NCI-H2196 treated with DMSO at 0.1 percent for 48 hours (cell line): ENCODE measurements around the gene ADAMTS16.
"Not testable (repeated sequence)": the region's sequence is repeated elsewhere in the genome, so short reads cannot be mapped to it uniquely, and the experiment has no call there.

Experiments used
- DNase-seq: peaks from one replicate; lab custom pipeline; 2025; ENCODE audit not compliant: unreplicated experiment; lab: John Stamatoyannopoulos, UW

Gene ADAMTS16, protein sequence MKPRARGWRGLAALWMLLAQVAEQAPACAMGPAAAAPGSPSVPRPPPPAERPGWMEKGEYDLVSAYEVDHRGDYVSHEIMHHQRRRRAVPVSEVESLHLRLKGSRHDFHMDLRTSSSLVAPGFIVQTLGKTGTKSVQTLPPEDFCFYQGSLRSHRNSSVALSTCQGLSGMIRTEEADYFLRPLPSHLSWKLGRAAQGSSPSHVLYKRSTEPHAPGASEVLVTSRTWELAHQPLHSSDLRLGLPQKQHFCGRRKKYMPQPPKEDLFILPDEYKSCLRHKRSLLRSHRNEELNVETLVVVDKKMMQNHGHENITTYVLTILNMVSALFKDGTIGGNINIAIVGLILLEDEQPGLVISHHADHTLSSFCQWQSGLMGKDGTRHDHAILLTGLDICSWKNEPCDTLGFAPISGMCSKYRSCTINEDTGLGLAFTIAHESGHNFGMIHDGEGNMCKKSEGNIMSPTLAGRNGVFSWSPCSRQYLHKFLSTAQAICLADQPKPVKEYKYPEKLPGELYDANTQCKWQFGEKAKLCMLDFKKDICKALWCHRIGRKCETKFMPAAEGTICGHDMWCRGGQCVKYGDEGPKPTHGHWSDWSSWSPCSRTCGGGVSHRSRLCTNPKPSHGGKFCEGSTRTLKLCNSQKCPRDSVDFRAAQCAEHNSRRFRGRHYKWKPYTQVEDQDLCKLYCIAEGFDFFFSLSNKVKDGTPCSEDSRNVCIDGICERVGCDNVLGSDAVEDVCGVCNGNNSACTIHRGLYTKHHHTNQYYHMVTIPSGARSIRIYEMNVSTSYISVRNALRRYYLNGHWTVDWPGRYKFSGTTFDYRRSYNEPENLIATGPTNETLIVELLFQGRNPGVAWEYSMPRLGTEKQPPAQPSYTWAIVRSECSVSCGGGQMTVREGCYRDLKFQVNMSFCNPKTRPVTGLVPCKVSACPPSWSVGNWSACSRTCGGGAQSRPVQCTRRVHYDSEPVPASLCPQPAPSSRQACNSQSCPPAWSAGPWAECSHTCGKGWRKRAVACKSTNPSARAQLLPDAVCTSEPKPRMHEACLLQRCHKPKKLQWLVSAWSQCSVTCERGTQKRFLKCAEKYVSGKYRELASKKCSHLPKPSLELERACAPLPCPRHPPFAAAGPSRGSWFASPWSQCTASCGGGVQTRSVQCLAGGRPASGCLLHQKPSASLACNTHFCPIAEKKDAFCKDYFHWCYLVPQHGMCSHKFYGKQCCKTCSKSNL

DNA sequence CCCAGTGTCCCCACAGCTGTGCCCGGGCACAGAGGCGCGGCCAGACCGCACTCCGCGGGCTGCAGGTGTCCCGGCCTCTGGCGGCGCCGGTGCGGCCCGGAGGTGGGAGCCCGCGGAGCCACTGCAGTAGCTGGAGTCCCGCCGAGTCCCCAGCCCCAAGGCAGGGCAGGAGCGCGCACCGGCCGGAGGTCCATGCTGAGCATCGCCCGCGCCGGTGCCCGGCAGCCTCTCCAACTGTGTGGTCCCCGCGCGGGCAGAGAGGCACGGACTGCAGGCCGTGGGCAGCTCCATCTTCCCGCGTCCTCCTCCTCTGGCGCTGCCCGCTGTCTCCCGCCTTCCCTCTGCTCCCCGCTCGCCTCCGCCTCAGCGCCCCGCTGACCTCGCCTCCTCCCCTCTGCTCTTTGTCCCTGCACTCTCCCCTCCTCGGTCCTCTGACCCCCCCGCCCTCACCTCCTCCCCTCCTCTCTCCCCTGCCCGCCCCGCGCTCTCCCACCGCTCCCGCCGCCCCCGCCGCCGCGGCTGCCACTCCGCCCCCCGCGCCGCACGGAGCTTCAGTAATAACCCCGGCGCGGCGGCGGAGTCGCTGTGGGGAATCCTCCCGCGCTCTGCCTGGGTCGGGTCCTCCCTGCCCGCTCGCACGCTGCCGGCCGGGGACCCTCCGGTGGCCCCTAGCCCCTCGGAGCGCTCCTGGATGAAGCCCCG, at the start of gene ADAMTS16:
TSS of gene ADAMTS16 (plus strand) at position 554 of the 702 bp plus-strand sequence. CDS start at position 692, 138 bp downstream.
- DNase-seq: no peak

DNA sequence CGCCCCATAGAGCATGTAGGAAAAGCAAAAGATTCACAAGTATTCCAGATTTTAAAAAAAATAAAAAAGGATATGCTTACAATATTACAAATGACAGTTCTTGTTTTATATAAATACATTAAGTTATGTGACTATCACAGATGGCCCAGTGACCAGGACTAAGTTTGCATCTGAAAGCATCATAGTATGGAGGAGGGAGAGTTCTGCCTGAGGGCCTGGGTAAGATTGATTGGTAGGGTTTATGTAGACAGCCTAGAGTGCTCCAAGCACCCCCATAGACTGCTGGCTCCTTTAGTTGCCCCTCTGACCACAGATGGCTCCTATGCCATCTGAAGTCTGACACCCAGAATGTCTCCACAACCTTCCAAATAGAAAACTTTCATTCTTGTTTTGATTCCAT, 48.0 kb upstream of the ADAMTS16 start:
- DNase-seq: no peak

DNA sequence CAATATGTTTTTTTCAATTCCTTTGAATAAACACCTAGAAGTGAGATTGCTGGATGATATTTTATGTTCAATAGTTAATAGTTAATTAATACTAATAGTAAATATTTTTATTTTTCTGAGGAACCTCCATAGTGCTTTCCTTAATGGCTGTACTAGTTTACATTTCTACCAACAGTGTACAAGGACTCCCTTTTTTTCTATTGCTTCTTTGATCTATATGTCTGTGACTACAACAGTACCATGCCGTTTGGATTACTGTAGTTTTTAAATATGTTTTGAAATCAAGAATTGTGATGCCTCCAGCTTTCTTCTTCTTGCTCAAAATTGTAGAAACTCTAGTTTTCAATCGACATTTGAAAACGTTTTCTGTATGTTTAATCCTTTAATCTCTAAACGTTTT, 39.5 kb upstream of the ADAMTS16 start:
- no peak for DNase-seq

DNA sequence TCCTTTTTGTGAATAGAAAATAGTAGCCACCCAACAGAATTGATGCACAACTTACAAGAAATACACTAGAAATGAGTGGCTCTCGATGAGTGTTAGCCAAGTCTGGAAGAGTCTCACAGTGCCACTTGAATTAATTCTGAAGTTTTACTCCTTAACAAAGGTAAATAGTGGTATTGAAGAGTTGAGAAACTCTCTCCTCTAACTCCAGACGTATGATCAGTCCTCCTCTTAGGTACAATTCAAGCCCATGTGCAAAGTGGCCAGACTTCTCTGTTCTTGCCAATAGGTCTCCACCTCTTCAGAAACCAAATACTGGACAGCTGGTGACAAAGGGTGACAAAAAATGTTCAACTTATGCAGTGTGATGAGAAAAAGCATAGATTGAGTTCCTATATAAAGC, 38.5 kb upstream of the ADAMTS16 start:
- no peak for DNase-seq

DNA sequence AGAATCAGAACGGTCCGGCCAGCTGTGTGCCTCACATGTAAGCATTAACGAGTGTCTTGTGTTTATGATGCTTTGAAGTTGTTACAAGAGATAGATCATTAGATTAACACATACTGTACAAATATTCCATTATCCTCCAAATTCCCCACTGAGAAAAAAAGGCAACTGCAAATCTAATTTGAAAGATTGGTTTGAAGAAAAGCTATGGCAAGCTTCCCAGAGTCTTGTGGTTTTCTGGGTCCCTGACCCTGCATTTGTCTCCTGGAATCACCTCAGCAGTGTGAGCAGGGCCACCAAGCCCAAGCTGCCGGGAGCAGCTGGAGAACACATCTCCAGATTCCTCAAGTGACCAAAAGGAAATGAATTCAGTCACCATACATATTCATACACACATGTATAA, 36.9 kb upstream of the ADAMTS16 start:
- DNase-seq: no peak

DNA sequence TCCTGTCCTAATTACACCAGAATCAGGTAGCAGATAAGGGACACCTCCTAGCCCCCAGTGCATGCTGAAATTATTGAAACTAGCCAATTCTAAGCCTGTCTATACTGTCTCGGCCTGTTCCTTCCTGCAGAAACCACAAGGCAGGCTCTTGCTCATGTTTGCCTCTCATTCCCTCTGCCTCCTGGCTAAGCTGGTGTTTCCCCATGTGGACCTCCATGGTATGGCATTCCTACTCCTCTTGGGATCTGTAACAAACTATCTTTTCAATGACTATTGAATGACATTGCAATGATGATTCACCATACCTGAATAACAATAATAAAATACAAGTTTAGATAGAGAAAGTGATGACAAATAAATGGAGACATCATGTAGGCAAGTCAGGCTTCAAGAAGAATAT, 35.6 kb upstream of the ADAMTS16 start:
- DNase-seq: no peak

DNA sequence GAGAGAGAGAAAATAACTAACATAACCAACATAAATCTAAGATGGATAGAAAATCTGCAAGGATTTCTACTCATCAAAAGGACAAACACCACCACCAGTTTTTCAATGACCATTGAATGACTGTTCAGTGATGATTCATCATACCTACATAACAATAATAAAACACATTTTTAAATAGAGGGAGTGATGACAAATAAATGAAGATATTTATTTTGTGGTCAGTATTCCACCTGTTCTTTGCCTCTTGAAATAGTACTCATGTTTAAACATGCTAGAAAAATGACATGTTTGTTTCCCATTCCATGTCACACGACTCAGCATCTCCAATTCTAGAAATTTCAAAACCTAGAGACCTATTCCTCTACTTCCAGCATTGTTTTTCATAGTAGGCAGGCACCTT, 34.6 kb upstream of the ADAMTS16 start:
- no peak for DNase-seq

DNA sequence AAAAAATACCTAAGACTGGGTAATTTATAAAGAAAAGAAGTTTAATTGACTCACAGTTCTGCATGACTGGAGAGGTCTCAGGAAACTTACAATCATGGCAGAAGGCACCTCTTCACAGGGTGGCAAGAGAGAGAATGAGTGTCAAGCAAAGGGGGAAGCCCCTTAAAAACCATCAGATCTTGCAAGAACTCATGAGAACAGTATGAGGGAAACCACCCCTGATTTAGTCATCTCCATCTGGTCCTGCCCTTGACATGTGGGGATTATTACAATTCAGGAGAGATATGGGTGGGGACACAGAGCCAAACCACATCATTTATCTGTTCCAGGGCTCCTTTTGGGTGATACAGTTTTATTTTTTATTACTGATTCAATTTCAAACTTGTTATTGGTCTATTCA, 23.2 kb upstream of the ADAMTS16 start:
- DNase-seq: no peak

DNA sequence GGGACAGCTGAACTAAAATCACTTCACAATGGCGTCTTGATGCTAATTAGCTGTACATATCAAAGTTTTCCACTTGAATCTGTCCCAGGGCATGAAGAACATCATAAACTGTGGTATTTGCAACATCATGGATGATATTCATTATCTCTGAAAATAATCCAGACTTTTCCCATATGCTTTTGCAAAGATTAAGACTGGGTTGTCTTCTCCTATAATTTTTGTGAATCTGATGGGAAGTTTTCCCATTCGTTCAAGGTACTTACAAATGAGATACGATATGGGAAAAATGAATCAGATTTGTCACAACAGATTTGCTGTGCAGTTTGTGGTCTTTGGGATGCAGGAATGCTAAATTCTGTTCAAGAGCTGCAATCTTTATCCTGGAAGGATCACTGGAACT, 17.4 kb upstream of the ADAMTS16 start:
- DNase-seq: no peak

DNA sequence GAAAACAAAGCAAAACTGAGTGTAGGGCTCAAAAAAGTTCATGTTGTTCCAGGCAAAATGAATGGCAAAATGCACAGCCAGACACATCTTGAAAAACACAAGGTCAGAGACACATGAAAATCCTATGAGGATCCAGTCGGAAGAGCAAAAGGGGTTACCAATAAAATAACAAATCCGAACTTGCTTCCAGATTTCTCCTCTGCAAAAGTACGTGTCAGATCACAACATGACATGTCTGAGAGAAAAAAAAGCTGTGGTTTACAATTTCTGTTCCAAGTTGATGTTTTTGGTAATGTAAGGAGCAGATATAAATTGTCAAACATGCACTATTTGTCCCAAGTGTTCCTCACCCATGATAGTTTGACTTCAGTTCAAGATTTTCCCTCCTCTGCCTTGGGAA, 15.9 kb upstream of the ADAMTS16 start:
- no peak for DNase-seq

DNA sequence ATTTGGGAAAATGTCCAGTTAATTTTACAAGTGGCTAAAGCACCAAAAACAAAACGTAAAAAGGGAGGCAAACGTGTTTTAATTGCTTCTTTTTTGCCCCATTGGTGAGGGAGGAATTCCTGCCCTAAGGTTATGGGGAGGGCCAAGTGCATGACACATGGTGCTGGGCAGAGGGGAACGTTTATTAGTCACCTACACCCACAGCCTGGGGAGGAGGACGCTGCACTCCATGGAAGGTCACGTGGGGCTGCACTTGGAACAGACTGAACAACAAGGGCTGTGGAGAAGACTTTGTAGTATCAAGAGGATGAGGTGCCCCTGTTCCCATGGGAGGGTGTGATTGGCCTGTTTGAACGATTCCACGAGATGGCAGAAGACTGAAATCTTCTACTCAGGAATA, 13.7 kb upstream of the ADAMTS16 start:
- no peak for DNase-seq

DNA sequence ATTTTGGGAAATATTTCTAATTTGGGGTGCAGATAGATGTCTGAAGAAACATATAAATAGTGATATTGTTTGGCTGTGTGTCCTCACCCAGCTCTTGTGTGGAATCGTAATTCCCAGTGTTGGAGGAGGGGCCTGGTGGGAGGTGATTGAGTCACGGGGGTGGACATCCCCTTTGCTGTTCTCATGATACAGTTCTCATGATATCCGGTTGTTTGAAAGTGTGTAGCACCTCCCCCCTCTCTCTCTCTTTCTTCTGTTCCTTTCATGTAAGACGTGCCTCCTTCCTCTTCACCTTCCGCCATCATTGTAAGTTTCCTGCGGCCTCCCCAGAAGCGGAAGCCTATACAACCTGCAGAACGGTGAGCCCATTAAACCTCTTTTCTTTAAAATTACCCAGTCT, 11.4 kb upstream of the ADAMTS16 start:
- no peak for DNase-seq

DNA sequence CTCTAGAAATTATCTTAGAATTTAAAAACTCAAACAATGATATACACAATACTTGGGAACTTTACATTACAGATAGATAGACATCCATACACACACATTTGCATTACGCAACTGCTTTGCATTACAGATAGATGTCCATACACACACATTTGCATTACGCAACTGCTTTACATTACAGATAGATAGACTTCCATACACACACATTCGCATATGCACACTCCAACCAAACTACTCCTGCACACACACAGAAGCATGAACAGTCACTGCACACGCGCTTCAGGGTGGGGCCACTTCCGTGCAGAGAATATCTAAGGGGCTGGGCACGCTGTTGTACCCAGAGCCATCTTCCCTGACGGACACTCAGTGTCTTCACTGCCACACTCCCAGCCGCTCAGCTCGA, 7.9 kb upstream of the ADAMTS16 start:
- no peak for DNase-seq

DNA sequence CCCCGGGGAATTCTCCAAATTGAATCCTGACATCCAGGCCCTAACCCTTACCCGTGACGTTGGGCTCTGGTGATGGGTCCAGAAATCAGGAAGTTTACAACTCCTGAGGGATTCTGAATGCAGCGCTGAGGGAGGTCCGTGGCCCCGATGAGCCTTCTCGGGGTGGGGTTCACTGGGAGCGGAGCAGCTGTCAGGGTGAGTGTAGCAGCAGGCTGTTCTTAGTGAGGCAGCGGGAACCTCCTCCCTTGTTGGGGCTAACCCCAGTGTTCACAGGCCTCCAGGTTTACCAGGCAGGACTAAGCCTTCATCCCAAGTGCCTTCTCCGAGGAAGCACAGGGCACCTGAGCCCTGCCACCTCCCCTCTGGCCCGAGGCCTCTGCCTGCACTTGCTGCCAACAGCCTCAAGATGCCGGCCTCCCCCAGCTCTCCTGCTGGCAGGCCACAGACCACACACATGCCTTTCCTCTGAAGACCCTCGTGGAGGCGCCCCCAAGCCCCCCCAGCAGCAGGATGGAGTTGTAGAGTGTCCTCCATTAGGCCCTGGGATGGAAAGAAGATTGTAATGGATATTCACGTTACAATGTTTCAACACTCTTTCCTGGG, 7.3 kb upstream of the ADAMTS16 start:
- no peak for DNase-seq

DNA sequence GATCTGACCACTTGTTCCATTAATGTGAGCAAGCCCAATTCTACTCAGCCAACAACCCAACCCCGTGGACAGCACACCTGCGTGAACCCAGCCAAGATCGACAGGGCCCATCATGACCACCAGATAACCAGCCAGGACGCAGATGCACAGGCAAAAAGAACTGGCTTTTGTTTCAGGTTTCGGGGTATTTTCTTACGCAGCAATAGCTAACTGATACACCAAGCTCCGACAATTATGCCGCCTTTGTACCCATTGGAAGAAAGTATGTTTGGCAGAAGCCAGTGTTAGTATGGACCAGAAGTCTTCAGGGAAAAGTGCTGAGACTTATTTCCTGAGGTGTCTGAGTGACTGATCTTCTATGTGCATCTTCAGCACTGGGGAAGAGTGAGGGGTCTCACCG, 6.0 kb upstream of the ADAMTS16 start:
- no peak for DNase-seq

DNA sequence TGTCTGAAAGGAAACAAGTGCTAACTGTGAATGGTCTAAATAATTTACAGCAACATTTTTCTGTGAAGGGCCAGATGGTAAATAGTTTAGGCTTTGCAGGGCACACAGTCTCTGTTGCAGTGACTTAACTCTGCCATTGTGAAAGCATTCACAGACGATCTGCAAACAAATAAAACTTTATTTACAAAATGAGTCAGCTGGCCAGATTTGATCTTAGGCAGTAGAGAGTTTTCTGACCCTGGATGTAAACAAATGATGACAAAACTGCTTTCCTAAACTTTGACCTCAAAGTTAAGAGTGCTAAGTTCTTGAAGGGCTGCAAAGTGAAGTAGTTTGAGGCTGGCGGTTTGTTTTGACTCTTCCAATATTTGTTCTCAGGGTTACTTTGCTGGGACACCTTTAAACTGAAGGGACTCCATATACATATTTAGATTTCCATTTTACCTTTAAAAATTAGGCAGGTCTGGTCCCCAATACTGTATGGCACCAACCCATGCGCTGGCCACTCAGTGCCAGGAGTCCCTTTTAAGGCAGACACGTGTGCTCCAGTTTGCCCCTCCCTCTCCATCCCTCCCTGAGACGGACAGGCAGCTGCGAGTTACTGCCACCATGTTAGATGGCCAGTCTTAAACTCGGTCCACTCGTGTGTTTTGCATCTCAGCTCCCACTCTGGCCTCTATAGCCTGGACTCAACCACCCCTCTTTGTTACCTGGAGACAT, 4.0 kb upstream of the ADAMTS16 start:
- DNase-seq: no peak

DNA sequence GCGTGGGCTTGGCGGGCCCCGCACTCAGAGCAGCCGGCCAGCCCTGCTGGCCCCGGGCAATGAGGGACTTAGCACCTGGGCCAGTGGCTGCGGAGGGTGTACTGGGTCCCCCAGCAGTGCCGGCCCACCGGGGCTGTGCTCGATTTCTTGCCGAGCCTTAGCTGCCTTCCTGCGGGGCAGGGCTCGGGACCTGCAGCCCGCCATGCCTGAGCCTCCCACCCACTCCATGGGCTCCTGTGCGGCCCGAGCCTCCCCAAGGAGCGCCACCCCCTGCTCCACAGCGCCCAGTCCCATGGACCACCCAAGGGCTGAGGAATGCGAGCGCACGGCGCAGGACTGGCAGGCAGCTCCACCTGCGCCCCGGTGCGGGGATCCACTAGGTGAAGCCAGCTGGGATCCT, 2.3 kb upstream of the ADAMTS16 start:
- DNase-seq: not testable (repeated sequence)

DNA sequence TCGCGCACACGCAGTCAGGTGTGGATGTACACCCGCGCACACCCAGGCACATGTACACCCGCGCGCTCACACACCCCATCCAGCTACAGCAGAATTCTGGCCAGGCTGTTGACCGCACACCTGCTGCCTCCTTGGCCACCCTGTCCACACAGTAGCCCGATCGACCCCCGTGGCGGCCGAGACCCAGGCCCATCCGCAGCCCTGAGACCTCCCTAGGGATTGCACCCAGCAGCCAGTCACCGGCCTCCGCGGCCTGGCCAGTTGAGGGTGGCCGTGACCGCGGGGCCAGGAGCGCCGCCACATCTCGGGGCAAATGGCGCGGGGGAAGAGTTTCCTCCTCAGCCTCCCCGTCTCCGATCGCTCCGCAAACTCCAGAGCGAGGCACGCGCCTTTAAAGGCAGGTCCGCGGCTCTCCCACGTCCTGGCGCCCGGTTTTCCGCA, 774 bp upstream of the ADAMTS16 start:
- DNase-seq: no peak

DNA sequence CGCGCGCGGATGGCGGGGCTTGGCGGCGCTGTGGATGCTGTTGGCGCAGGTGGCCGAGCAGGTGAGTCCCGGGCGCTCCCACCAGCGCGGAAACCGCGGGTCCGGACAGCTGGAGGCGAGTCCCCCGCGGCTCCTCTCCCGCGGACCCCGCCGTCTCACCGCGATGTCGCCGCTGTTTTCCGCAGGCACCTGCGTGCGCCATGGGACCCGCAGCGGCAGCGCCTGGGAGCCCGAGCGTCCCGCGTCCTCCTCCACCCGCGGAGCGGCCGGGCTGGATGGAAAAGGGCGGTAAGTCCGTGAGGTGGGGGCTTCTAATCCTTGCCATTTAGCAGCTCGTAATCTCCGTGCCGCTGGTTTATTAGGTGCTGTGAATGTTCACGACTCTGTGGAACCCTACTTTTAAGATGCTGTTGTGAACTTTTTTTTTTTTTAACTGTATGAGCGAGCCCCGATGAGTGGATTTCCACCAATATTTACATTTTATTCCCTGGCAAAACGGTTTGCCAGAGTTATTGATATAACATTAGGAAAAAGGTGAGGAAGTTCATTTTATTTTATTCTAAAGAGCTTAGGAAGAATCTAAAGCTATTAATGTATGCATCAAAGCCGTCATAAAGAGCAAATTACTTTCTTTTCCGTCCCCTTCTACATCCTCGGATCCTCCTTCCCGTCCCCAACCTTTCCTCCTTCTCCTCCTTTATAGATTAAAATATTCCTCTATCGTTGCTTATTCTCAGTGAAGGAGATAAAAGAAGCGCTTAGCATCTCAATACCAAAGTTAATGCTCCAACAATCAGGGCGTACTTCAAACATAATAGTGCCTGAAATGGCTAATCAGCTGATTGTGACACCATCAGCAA, 579 bp downstream of the ADAMTS16 start:
- no peak for DNase-seq
